GM19238 (cell line): ENCODE data around the gene EIF2A.

ENCODE experiments used
- DNase-seq: peaks from one replicate; pipeline ENCODE4 v3.0.0; 2011; ENCODE audit warnings: low spot score; ENCODE audit not compliant: insufficient read length

The EIF2A gene

GRCh38 chr3:150543128-150543527 lies 3.5 kb upstream of the EIF2A start:
- DNase-seq: no peak

GRCh38 chr3:150543531-150543930 lies 3.1 kb upstream of the EIF2A start:
- no peak for DNase-seq

GRCh38 chr3:150544041-150544440 lies 2.5 kb upstream of the EIF2A start:
- DNase-seq: no peak

GRCh38 chr3:150544726-150545125 lies 1.9 kb upstream of the EIF2A start:
- no peak for DNase-seq

- peak; percentile 11 for DNase-seq
These were observed 965 bp upstream of the EIF2A start for GRCh38 chr3:150545419-150546225.

GRCh38 chr3:150547045-150547741 lies 606 bp downstream of the EIF2A start:
- peak; percentile 6 for DNase-seq

GRCh38 chr3:150555859-150556436 lies 9.4 kb downstream of the EIF2A start:
- DNase-seq: no peak

GRCh38 chr3:150556792-150557191 lies 10.2 kb downstream of the EIF2A start:
- no peak for DNase-seq

- no peak for DNase-seq
These were observed 11.1 kb downstream of the EIF2A start for GRCh38 chr3:150557725-150558124.

- DNase-seq: no peak
These were observed 17.7 kb downstream of the EIF2A start for GRCh38 chr3:150564243-150564642.

- DNase-seq: no peak
These were observed 20.7 kb downstream of the EIF2A start for GRCh38 chr3:150567328-150567727.

GRCh38 chr3:150577855-150578254 lies 31.3 kb downstream of the EIF2A start:
- DNase-seq: no peak

- no peak for DNase-seq
These were observed 34.6 kb downstream of the EIF2A start for GRCh38 chr3:150581174-150581573.

- peak; percentile 21 for DNase-seq
These were observed 36.0 kb downstream of the EIF2A start for GRCh38 chr3:150582620-150583019.

GRCh38 chr3:150583028-150583427 lies 36.4 kb downstream of the EIF2A start:
- peak; percentile 27 for DNase-seq

GRCh38 chr3:150588027-150588830 lies 41.6 kb downstream of the EIF2A start:
- no peak for DNase-seq

GRCh38 chr3:150589759-150590158 lies 43.2 kb downstream of the EIF2A start:
- no peak for DNase-seq

- no peak for DNase-seq
These were observed 47.6 kb downstream of the EIF2A start for GRCh38 chr3:150594150-150594549.

GRCh38 chr3:150597646-150598045 lies 51.1 kb downstream of the EIF2A start:
- DNase-seq: no peak

- no peak for DNase-seq
These were observed 53.2 kb downstream of the EIF2A start for GRCh38 chr3:150599611-150600297.
